Body of pancreas (tissue), 4 donors: ENCODE measurements around the gene RASGRP1. TPM values are rescaled to one million over a fixed set of nuclear protein-coding genes. Genes with fewer than 3 reads are reported as not detected.

ENCODE experiments used
- ATAC-seq: fragments of 150-250 bp; one replicate; pipeline ENCODE4 v1.9.1; 2016
- DNase-seq, 4 donors: peaks; one replicate each; pipeline ENCODE4 v3.0.0-alpha.2; 2019
- H3K27ac ChIP-seq, 4 donors: fragments of 200-600 bp; sonication (generic); 1 replicate in 3 of 4; 2 replicates in 1 of 4; pipeline versions ENCODE4 v1.5.1 to v1.6.1; 2016 to 2019; ENCODE audit warnings: mild to moderate bottlenecking in 1 of 4, mixed read lengths in 1 of 4, moderate library complexity in 1 of 4
- H3K27me3 ChIP-seq, 2 donors: fragments of 200-600 bp; sonication (generic); one replicate each; pipeline ENCODE4 v1.6.0; 2016; ENCODE audit warnings: mild to moderate bottlenecking in 1 of 2
- H3K36me3 ChIP-seq, 2 donors: fragments of 200-600 bp; sonication (generic); replicated peaks in 1 of 2; 2 replicates each; pipeline ENCODE4 v1.5.1; 2016; ENCODE audit warnings: low read depth in 2 of 2; ENCODE audit not compliant: insufficient read depth in 1 of 2
- H3K4me1 ChIP-seq: fragments of 200-600 bp; sonication (generic); one replicate; pipeline ENCODE4 v1.6.0; 2016
- H3K4me3 ChIP-seq, 2 donors: fragments of 200-600 bp; sonication (generic); 1 replicate in 1 of 2; 2 replicates in 1 of 2; pipeline ENCODE4 v1.5.1; 2016 to 2019
- H3K9me3 ChIP-seq, 3 donors: fragments of 200-600 bp; sonication (generic); 1 replicate in 2 of 3; 2 replicates in 1 of 3; pipeline ENCODE4 v1.5.1; 2016
- CTCF ChIP-seq, 7 experiments: fragments of 450-650 bp in 4 of 7; fragments of 200-600 bp in 3 of 7; sonication (generic) in 3 of 7; IDR thresholded peaks; one replicate each; pipeline ENCODE4 v1.5.1; 2016 to 2019; ENCODE audit warnings: antibody characterized with exemption in 7 of 7
- POLR2A ChIP-seq, 3 donors: fragments of 450-650 bp; IDR thresholded peaks; one replicate each; pipeline ENCODE4 v1.6.1; 2016; ENCODE audit warnings: antibody characterized with exemption in 3 of 3, mild to moderate bottlenecking in 2 of 3
- WGBS, 2 donors: methylation state at CpG; one replicate each; pipeline ENCODE4 v1.1.5; 2017; 5-methylcytosine and 5-hydroxymethylcytosine counted together
- intact Hi-C: fragments of 100-400 bp; cut with DNase I; formaldehyde crosslinking; loops from one replicate; pipeline ENCODE4 v1.15.1; 2023
- total RNA-seq, 2 donors: library from RNA; depleted of rRNA; stranded (reverse); fragments of >200 nt; gene quantifications; one replicate each; pipeline ENCODE4 v1.1.0, GENCODE V29; 2016

Gene RASGRP1
- total RNA-seq, 2 donors from 2014 or later: 1.3 to 15.5 TPM

GRCh38 chr15:38520035-38520434 lies 44.6 kb downstream of the RASGRP1 start:
- DNase-seq (no peak), ATAC-seq (no peak)
- H3K27ac ChIP-seq: no peak overlapping the region
- no peak overlapping the region for H3K4me3 ChIP-seq
- H3K4me1 ChIP-seq: no peaks in the 10 kb centered on the region
- H3K9me3 ChIP-seq: no peaks in the 10 kb centered on the region
- no peaks in the 10 kb centered on the region for H3K36me3 ChIP-seq
- 82 to 87% methylated on average over 3 of the region's 3 CpGs for WGBS, 2 donors
- H3K27me3 ChIP-seq: no peaks in the 10 kb centered on the region
- TF ChIP-seq CTCF (IDR thresholded peaks at IDR 0.05) (no peak), POLR2A (IDR thresholded peaks at IDR 0.05) (no peak)
- intact Hi-C loops: no loop called here

DNA sequence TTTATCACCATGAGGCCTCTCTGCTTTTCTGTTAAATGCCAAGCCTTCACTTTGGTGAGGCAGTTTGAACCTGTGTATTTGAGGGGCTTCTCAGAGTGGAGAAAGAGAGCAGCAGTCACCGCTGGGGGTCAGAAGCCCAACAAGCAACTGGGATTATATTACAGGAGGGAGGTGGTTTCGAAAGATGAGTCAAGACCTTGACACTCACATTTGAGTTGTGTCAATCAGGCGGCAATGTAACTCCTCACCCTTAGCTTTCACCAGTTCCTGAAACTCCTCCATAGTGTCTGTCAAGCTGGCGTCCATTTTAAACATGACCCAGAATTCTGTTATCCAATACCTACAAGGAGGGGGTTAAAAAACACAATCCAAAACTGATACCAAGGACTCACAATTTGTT lies 46.5 kb downstream of the RASGRP1 start:
- H3K9me3 ChIP-seq: no peaks in the 10 kb centered on the region
- DNase-seq: no peak
- TF ChIP-seq POLR2A (IDR thresholded peaks at IDR 0.05) (no peak), CTCF (IDR thresholded peaks at IDR 0.05) (no peak)
- no peaks in the 10 kb centered on the region for H3K36me3 ChIP-seq
- ATAC-seq: no peak
- H3K4me1 ChIP-seq: no peaks in the 10 kb centered on the region
- H3K4me3 ChIP-seq: no peak overlapping the region
- 86 to 94% methylated on average over 4 of the region's 4 CpGs for WGBS, 2 donors
- intact Hi-C loops: no loop called here
- no peak overlapping the region for H3K27ac ChIP-seq
- no peaks in the 10 kb centered on the region for H3K27me3 ChIP-seq

- DNase-seq: no peak
- WGBS, 2 donors: 65 to 69% methylated on average over 2 of the region's 2 CpGs
- H3K27ac ChIP-seq: no peak overlapping the region
- H3K27me3 ChIP-seq: no peaks in the 10 kb centered on the region
- H3K4me3 ChIP-seq: no peak overlapping the region
- no peaks in the 10 kb centered on the region for H3K4me1 ChIP-seq
- no peaks in the 10 kb centered on the region for H3K9me3 ChIP-seq
- intact Hi-C loops: no loop called here
- no peak for ATAC-seq
- no peaks in the 10 kb centered on the region for H3K36me3 ChIP-seq
- TF ChIP-seq CTCF (IDR thresholded peaks at IDR 0.05) (no peak), POLR2A (IDR thresholded peaks at IDR 0.05) (no peak)
These were observed 47.2 kb downstream of the RASGRP1 start for GRCh38 chr15:38517312-38517975.

GRCh38 chr15:38516626-38517025 lies 48.0 kb downstream of the RASGRP1 start:
- H3K27ac ChIP-seq: no peak overlapping the region
- no peak for ATAC-seq

More at GRCh38 chr15:38516626-38517025, 48.0 kb downstream of the RASGRP1 start:
- WGBS, 2 donors: 86 to 91% methylated on average over 5 of the region's 5 CpGs
- no peaks in the 10 kb centered on the region for H3K36me3 ChIP-seq
- TF ChIP-seq POLR2A (IDR thresholded peaks at IDR 0.05): no peak
- no peak for TF ChIP-seq CTCF (IDR thresholded peaks at IDR 0.05)
- no peaks in the 10 kb centered on the region for H3K4me1 ChIP-seq
- no peak for DNase-seq
- no peak overlapping the region for H3K4me3 ChIP-seq
- H3K27me3 ChIP-seq: no peaks in the 10 kb centered on the region
- intact Hi-C loops: no loop called here
- H3K9me3 ChIP-seq: no peaks in the 10 kb centered on the region
